Hepatocyte (in vitro differentiated cells): ENCODE data around the gene GNB3.

Experiments used
- EZH2phosphoT487 ChIP-seq: fragments of 200-600 bp; sonication (generic); IDR thresholded peaks from one replicate; pipeline ENCODE4 v1.6.1; 2018; ENCODE audit warnings: antibody characterized with exemption, mild to moderate bottlenecking, low read depth, moderate library complexity; ENCODE audit not compliant: unreplicated experiment, severe bottlenecking
- TF ChIP-seq, protein P1 (sequence below): fragments of 200-600 bp; sonication (generic); IDR thresholded peaks from 2 replicates; pipeline ENCODE4 v1.5.1; 2016; ENCODE audit warnings: antibody characterized with exemption, mild to moderate bottlenecking; ENCODE audit not compliant: poor library complexity

GRCh38 chr12:6818645-6819044 lies 22.1 kb upstream of the GNB3 start:
- TF ChIP-seq, protein P1, sequence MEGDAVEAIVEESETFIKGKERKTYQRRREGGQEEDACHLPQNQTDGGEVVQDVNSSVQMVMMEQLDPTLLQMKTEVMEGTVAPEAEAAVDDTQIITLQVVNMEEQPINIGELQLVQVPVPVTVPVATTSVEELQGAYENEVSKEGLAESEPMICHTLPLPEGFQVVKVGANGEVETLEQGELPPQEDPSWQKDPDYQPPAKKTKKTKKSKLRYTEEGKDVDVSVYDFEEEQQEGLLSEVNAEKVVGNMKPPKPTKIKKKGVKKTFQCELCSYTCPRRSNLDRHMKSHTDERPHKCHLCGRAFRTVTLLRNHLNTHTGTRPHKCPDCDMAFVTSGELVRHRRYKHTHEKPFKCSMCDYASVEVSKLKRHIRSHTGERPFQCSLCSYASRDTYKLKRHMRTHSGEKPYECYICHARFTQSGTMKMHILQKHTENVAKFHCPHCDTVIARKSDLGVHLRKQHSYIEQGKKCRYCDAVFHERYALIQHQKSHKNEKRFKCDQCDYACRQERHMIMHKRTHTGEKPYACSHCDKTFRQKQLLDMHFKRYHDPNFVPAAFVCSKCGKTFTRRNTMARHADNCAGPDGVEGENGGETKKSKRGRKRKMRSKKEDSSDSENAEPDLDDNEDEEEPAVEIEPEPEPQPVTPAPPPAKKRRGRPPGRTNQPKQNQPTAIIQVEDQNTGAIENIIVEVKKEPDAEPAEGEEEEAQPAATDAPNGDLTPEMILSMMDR = no peak
- no peak for TF ChIP-seq EZH2phosphoT487
